ACC112 (cell line): ENCODE results near the gene MPC2.
"Not testable (repeated sequence)": the region's sequence is repeated elsewhere in the genome, so short reads cannot be mapped to it uniquely, and the experiment has no call there.

ENCODE experiments used
- H2AFZ ChIP-seq: fragments of 200-600 bp; sonication (generic); one replicate; pipeline ENCODE4 v1.6.0; 2017; ENCODE audit warnings: antibody characterized with exemption, low read length; ENCODE audit not compliant: unreplicated experiment
- H3K27ac ChIP-seq: fragments of 200-600 bp; sonication (generic); 2 replicates; pipeline ENCODE4 v1.5.1; 2014; ENCODE audit warnings: low read depth, mild to moderate bottlenecking, antibody characterized with exemption, low read length, moderate library complexity
- H3K27me3 ChIP-seq: fragments of 200-600 bp; sonication (generic); 2 replicates; pipeline ENCODE4 v1.6.1; 2014; ENCODE audit warnings: mild to moderate bottlenecking, antibody characterized with exemption, low read length, moderate library complexity, mixed read lengths; ENCODE audit not compliant: insufficient read depth
- H3K36me3 ChIP-seq: fragments of 200-600 bp; sonication (generic); 2 replicates; pipeline ENCODE4 v1.6.1; 2016; ENCODE audit warnings: mild to moderate bottlenecking, antibody characterized with exemption, low read length, moderate library complexity, mixed read lengths; ENCODE audit not compliant: insufficient read depth
- H3K4me1 ChIP-seq: fragments of 200-600 bp; sonication (generic); one replicate; pipeline ENCODE4 v1.6.1; 2016; ENCODE audit warnings: low read length, mixed read lengths; ENCODE audit not compliant: insufficient read depth, unreplicated experiment, control insufficient read depth
- H3K4me3 ChIP-seq: fragments of 200-600 bp; sonication (generic); 2 replicates; pipeline ENCODE4 v1.5.1; 2014; ENCODE audit warnings: mild to moderate bottlenecking, low read depth, low read length
- H3K79me2 ChIP-seq: fragments of 200-600 bp; sonication (generic); one replicate; pipeline ENCODE4 v1.6.0; 2016; ENCODE audit warnings: low read length; ENCODE audit not compliant: control insufficient read depth, unreplicated experiment, insufficient read depth

The MPC2 gene

DNA sequence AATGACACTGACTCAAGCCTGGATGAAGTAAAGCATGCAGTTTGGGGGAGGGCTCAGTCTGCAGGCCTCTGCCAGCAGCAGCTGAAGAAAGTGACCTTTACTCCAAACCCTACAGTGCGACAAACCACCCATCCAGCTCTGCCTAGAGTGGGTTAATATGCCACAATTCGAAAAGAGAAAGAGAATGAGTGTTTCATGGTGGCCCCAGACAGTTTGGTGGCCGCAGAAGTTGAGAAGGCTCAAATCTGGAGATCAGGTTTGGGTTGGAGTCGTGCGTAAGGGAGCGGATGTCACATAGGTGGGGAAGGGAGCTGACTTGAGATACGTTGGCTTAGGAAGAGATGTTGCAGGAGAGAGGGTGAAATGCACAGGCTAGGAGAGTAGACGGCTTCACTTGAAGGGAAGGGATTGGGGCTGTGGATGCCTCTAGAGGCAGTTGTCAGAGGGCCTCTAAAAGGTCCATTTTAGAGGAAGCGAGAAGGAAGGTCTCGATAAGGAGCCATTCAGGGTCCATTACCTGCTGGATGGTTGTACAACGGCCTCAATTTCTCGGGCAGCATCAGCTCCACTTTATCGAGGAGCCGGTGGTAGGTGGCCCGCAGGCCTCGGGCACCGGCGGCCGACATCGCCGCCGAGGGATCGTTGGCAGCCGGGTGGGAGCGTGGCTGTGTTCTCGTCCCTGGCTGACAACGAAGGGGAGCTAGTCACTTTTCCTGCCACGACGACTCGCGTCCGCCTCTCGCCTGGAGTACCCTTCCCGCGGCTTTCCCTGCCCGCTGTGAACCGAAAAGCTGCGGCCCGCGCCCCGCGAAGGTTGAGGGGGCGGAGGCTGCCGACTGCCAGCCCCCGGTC is 1.4 kb downstream of the MPC2 start:
- Histone ChIP-seq H3K4me3 (peak overlapping the region; percentile 85), H3K79me2 (peaks cover 65% of the 10 kb centered on the region), H3K36me3 (no peaks in the 10 kb centered on the region), H2AFZ (peak overlapping the region; percentile 74), H3K27ac (peak overlapping the region; percentile 89), H3K27me3 (no peaks in the 10 kb centered on the region), H3K4me1 (peaks cover 14% of the 10 kb centered on the region)

DNA sequence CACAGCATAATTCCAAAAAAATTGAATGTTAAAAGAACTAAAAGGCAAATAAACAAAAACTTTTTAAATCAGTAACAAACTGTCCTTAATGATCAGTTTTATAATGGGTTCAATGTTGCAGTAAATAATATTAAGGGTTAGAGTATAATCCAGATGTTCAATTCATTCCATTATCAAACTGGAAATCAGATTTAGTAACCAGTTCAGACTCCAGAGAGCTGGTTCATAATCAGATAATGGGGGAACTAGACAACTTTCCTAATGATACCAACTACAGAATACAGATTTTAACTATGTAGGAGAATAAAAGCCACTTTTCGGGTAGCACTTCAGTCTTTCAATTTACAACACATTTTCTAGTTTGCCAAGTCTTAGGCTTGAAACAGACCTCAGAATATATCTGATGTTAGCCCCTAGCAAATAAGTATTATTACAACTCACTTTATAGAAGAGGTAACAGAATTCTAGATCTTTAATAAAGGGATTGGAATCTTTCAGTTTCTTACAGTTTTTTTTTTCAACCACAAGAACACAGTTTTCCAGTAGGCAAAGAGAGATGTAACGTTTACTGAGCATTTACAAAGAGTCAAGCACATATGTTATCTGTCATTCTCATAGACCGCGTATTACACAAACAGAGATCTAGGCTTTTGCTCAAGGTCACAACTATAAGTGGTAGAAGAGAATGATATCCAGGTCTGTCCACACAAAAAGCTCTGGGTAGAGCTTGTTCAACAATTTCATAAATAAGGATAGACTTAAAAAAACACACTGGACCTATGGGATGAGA is 2.3 kb downstream of the MPC2 start:
- peak overlapping the region; percentile 74 for H2AFZ ChIP-seq
- no peaks in the 10 kb centered on the region for H3K27me3 ChIP-seq
- H3K4me3 ChIP-seq, result peak overlapping the region; percentile 85
- peaks cover 63% of the 10 kb centered on the region for H3K79me2 ChIP-seq
- peak overlapping the region; percentile 89 for H3K27ac ChIP-seq
- peaks cover 14% of the 10 kb centered on the region for H3K4me1 ChIP-seq
- no peaks in the 10 kb centered on the region for H3K36me3 ChIP-seq

GRCh38 chr1:167933788-167934187 is 3.1 kb downstream of the MPC2 start:
- Histone ChIP-seq H3K27ac (no peak overlapping the region), H3K27me3 (no peaks in the 10 kb centered on the region)

GRCh38 chr1:167929725-167930124 is 7.1 kb downstream of the MPC2 start:
- H3K36me3 ChIP-seq, result no peaks in the 10 kb centered on the region
- no peaks in the 10 kb centered on the region for H3K27me3 ChIP-seq
- peaks cover 10% of the 10 kb centered on the region for H3K4me1 ChIP-seq
- H3K27ac ChIP-seq, result no peak overlapping the region
- no peak overlapping the region for H3K4me3 ChIP-seq
- peaks cover 54% of the 10 kb centered on the region for H3K79me2 ChIP-seq
- H2AFZ ChIP-seq, result no peak overlapping the region

More at GRCh38 chr1:167933788-167934187, 3.1 kb downstream of the MPC2 start:
- Histone ChIP-seq H3K79me2 (peaks cover 59% of the 10 kb centered on the region), H3K36me3 (no peaks in the 10 kb centered on the region), H2AFZ (no peak overlapping the region), H3K4me3 (peak overlapping the region; percentile 85), H3K4me1 (peaks cover 14% of the 10 kb centered on the region)

- not testable (repeated sequence) for H3K27ac ChIP-seq, H3K27me3 ChIP-seq, H3K4me3 ChIP-seq, H3K4me1 ChIP-seq, H2AFZ ChIP-seq, H3K36me3 ChIP-seq
- H3K79me2 ChIP-seq, result peaks cover 46% of the 10 kb centered on the region
Measured at GRCh38 chr1:167928919-167929318, 8.0 kb downstream of the MPC2 start.

DNA sequence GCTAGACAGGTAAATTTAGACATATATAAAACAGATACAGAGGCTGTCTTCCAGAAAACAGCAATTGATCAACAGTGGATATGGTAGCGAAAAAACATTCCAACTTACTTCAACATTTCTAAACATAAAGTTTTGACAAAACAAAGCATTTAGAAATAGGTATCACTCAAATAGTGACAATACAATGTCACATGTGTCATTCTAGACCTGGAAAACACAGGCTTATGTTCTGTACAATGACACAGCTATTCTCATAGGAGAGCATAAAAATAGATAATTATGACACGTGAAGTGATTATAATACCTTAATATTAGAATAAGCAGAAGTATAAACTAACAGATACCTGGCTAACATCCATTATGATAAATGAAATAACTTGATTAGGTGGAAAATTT is 8.4 kb downstream of the MPC2 start:
- no peak overlapping the region for H3K27ac ChIP-seq
- no peaks in the 10 kb centered on the region for H3K27me3 ChIP-seq
- H3K79me2 ChIP-seq, result peaks cover 43% of the 10 kb centered on the region
- H3K4me3 ChIP-seq, result no peak overlapping the region
- peaks cover 6% of the 10 kb centered on the region for H3K4me1 ChIP-seq
- H2AFZ ChIP-seq, result no peak overlapping the region
- H3K36me3 ChIP-seq, result 0 out of 2 replicates have a peak, but pooled peaks cover under 1% of the 10 kb centered on the region

- Histone ChIP-seq H3K27ac (no peak overlapping the region), H3K36me3 (peaks cover 5% of the 10 kb centered on the region; the same call in 1 of the 2 replicates), H3K4me1 (peaks cover 16% of the 10 kb centered on the region), H3K27me3 (no peaks in the 10 kb centered on the region), H2AFZ (no peak overlapping the region), H3K4me3 (no peak overlapping the region), H3K79me2 (peaks cover 41% of the 10 kb centered on the region)
Measured at GRCh38 chr1:167927046-167927754, 9.7 kb downstream of the MPC2 start.

GRCh38 chr1:167926486-167926997 is 10.3 kb downstream of the MPC2 start:
- Histone ChIP-seq H3K79me2 (peaks cover 40% of the 10 kb centered on the region), H3K27me3 (no peaks in the 10 kb centered on the region), H3K4me3 (no peak overlapping the region), H2AFZ (no peak overlapping the region), H3K27ac (no peak overlapping the region), H3K4me1 (peaks cover 21% of the 10 kb centered on the region), H3K36me3 (peaks cover 5% of the 10 kb centered on the region; the same call in 1 of the 2 replicates)

DNA sequence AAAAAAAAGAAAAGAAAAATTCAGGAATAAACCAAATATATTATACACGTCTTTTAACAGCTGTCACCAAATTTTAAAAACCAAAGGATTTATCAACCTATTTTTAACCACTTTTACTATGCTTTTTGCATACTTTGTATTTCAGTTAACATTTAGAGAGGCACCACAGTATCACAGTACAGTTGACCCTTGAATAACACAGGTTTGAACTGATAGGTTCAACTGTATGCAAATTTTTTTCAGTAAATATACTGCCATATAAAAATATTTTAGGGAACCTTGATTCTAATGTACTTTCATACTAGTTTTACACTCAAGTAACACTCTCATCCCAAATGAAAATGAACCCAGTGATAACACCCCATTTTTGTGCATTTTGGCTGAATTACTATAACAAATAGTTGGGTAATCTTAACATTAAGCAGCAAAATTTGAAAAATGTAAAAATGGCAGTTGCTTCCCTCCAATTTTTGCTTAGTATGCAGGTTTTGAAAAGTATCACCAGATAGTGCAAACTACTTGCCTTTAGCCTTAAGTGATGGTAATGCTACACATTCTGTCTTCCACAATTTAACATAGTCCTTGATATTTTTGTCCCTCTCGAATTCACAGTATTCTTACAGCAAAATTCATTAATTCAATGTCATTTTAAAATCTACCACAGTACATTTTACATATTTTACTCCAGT is 12.2 kb downstream of the MPC2 start:
- Histone ChIP-seq H3K4me3 (no peak overlapping the region), H3K79me2 (peaks cover 30% of the 10 kb centered on the region), H3K27me3 (no peaks in the 10 kb centered on the region), H3K4me1 (peaks cover 21% of the 10 kb centered on the region), H3K27ac (no peak overlapping the region), H2AFZ (no peak overlapping the region), H3K36me3 (peaks cover 5% of the 10 kb centered on the region; the same call in 1 of the 2 replicates)

- H3K79me2 ChIP-seq, result peaks cover 27% of the 10 kb centered on the region
- H3K4me1 ChIP-seq, result peaks cover 21% of the 10 kb centered on the region
- H2AFZ ChIP-seq, result no peak overlapping the region
- no peaks in the 10 kb centered on the region for H3K27me3 ChIP-seq
- no peak overlapping the region for H3K4me3 ChIP-seq
- peaks cover 5% of the 10 kb centered on the region; the same call in 1 of the 2 replicates for H3K36me3 ChIP-seq
- H3K27ac ChIP-seq, result no peak overlapping the region
Measured at GRCh38 chr1:167924102-167924501, 12.8 kb downstream of the MPC2 start.
